Ishikawa (cell line): ENCODE measurements around the gene PIK3IP1.

ENCODE experiments used
- CEBPB ChIP-seq: IDR thresholded peaks from 2 replicates; pipeline ENCODE4 v1.6.1; 2012
- CREB1 ChIP-seq: IDR thresholded peaks from 2 replicates; pipeline ENCODE4 v1.6.1; 2012; ENCODE audit warnings: low read depth
- EGR1 ChIP-seq: IDR thresholded peaks from 2 replicates; pipeline ENCODE4 v1.6.1; 2012
- EP300 ChIP-seq: IDR thresholded peaks from 2 replicates; pipeline ENCODE4 v1.6.1; 2012; ENCODE audit warnings: borderline replicate concordance
- FOXM1 ChIP-seq: IDR thresholded peaks from 2 replicates; pipeline ENCODE4 v1.6.1; 2012; ENCODE audit warnings: low read depth, borderline replicate concordance
- NFIC ChIP-seq: IDR thresholded peaks from 2 replicates; pipeline ENCODE4 v1.6.1; 2012
- ZBTB7A ChIP-seq: IDR thresholded peaks from 2 replicates; pipeline ENCODE4 v1.6.1; 2012; ENCODE audit warnings: low read depth
- TF ChIP-seq, protein P1 (sequence below): IDR thresholded peaks from 2 replicates; pipeline ENCODE4 v1.6.1; 2012; ENCODE audit warnings: low read depth, mild to moderate bottlenecking
- TF ChIP-seq, protein P2 (sequence below): IDR thresholded peaks from 2 replicates; pipeline ENCODE4 v1.6.1; 2012

DNA sequence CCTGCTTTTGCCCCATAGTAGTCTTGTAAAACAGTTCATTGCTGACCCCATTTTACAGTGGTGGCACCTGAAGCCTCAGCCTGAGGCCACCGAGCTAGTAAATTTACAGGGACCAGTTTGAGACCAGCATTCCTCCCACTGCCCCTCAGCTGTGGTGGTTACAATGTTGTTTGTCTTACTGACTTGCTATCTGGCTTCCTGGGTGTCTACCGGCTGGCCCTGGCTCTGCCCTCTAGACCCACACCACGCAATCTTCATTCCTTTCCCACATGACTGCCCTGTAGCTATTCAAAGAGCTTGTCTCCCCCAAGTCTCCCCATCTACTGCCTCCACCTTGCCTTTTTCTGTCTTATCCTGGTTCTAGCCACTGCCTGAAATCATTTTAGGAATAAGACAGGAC is 20.8 kb downstream of the PIK3IP1 start:
- no peak for TF ChIP-seq FOXM1
- TF ChIP-seq ZBTB7A, result no peak
- no peak for TF ChIP-seq EGR1
- peak; percentile 65; the same call in 1 of the 2 replicates for TF ChIP-seq EP300
- TF ChIP-seq, protein P1, sequence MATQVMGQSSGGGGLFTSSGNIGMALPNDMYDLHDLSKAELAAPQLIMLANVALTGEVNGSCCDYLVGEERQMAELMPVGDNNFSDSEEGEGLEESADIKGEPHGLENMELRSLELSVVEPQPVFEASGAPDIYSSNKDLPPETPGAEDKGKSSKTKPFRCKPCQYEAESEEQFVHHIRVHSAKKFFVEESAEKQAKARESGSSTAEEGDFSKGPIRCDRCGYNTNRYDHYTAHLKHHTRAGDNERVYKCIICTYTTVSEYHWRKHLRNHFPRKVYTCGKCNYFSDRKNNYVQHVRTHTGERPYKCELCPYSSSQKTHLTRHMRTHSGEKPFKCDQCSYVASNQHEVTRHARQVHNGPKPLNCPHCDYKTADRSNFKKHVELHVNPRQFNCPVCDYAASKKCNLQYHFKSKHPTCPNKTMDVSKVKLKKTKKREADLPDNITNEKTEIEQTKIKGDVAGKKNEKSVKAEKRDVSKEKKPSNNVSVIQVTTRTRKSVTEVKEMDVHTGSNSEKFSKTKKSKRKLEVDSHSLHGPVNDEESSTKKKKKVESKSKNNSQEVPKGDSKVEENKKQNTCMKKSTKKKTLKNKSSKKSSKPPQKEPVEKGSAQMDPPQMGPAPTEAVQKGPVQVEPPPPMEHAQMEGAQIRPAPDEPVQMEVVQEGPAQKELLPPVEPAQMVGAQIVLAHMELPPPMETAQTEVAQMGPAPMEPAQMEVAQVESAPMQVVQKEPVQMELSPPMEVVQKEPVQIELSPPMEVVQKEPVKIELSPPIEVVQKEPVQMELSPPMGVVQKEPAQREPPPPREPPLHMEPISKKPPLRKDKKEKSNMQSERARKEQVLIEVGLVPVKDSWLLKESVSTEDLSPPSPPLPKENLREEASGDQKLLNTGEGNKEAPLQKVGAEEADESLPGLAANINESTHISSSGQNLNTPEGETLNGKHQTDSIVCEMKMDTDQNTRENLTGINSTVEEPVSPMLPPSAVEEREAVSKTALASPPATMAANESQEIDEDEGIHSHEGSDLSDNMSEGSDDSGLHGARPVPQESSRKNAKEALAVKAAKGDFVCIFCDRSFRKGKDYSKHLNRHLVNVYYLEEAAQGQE, result no peak
- TF ChIP-seq NFIC, result no peak
- TF ChIP-seq, protein P2, sequence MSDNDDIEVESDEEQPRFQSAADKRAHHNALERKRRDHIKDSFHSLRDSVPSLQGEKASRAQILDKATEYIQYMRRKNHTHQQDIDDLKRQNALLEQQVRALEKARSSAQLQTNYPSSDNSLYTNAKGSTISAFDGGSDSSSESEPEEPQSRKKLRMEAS, result peak; percentile 46; the same call in 1 of the 2 replicates
- 0 out of 2 replicates have a peak, but pooled peaks have one; percentile 48 for TF ChIP-seq CEBPB
- no peak for TF ChIP-seq CREB1
